GM12801 (cell line): Measurements from ENCODE around the gene CHRNA3.

Experiments used
- TF ChIP-seq, protein P1 (sequence below): IDR thresholded peaks from one replicate; pipeline ENCODE4 v1.5.1; 2011; ENCODE audit warnings: control low read depth; ENCODE audit not compliant: insufficient read length; ENCODE audit errors: extremely low read depth

The CHRNA3 gene

DNA sequence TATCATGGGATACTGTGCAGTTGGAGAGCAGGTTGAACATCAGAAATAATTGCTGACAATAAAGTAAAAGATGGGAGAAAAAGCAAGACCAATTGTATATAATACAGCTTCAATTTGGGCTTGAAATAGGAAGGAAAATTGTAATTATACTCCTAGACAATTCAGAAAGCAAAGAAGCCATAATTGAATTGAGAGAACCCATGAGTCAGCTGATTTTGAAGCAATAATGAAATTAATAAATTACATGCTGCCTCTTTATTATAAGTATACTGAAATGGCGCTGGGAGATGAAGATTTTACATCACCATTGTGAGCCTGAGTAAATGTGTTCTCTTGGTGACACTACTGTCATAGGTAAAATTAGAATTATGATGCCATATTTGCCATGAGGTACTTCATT is 23.2 kb downstream of the CHRNA3 start:
- TF ChIP-seq, protein P1, sequence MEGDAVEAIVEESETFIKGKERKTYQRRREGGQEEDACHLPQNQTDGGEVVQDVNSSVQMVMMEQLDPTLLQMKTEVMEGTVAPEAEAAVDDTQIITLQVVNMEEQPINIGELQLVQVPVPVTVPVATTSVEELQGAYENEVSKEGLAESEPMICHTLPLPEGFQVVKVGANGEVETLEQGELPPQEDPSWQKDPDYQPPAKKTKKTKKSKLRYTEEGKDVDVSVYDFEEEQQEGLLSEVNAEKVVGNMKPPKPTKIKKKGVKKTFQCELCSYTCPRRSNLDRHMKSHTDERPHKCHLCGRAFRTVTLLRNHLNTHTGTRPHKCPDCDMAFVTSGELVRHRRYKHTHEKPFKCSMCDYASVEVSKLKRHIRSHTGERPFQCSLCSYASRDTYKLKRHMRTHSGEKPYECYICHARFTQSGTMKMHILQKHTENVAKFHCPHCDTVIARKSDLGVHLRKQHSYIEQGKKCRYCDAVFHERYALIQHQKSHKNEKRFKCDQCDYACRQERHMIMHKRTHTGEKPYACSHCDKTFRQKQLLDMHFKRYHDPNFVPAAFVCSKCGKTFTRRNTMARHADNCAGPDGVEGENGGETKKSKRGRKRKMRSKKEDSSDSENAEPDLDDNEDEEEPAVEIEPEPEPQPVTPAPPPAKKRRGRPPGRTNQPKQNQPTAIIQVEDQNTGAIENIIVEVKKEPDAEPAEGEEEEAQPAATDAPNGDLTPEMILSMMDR = no peak

DNA sequence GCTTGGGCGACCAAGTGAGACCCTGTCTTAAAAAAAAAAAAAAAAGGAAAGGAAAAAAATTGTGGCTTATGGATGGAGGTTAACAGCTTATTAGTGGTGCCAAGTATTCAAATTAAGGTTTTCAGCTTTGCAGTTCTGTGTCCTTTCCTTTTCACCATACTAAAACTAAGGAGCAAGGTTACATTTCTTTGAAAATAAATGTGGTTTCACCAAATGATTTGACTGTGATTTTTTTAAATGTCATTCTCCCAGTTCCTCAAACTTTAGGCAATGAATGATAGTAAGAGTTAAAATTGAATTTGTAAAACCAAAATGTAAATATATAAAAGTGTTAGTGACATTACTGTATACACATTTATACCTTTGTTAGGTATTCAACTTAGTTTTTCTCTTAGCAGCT is 45.9 kb downstream of the CHRNA3 start:
- TF ChIP-seq, protein P1 = no peak

DNA sequence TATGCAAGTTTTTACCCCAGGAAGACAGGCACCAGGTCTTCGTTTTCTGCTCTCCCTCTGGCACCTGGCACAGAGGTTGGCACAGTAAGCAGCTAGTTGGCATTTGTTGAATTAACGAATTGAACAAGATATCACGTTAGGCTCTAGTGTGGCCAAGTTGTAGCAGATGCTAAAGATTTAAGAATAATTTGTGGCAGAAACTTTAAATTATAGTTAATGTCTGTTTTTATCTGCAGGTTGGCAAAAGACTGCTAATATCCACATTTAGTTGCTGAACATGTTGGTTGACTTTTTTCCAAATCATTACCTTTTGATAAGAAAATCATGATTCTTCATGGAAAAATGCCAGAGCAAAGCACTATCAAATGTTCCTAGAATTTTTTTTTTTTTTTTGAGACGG is 47.4 kb downstream of the CHRNA3 start:
- TF ChIP-seq, protein P1 = no peak

DNA sequence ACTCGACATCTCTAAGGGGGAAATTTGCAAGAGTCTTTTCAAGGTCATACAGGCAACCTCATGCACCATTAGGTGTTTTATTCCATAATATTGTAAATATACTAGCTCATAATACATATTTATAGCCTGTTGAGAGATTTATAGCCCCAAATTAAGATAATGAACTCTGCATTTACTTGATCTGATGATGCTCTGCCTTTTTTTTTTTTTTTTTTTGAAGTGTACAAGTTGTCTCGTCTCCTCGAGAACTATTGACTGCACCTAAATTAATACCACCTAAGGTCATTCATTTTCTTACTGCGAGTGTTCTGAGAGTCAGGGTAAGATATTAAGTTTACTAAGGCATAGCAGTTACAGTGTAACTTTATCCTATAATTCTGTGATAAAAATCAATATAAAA is 49.4 kb downstream of the CHRNA3 start:
- TF ChIP-seq, protein P1 = no peak

DNA sequence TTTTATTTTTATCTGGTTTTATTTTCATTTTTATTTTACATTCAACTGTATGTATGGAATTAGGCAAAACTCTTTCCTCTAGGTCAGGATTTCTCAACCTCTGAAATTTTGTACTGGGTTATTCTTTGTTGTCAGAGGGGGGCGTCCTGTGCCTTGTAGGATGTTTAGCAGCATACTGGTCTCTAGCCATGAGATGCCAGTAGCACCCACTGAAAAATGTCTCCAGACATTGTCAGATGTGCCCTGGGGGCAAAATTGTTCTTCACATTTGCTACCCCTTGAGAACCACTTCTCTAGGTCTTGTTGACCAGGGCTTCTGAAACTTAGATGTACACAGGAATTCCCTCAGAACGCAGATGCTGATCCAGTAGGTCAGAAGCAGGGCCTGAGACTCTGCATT is 50.1 kb downstream of the CHRNA3 start:
- TF ChIP-seq, protein P1 = no peak

DNA sequence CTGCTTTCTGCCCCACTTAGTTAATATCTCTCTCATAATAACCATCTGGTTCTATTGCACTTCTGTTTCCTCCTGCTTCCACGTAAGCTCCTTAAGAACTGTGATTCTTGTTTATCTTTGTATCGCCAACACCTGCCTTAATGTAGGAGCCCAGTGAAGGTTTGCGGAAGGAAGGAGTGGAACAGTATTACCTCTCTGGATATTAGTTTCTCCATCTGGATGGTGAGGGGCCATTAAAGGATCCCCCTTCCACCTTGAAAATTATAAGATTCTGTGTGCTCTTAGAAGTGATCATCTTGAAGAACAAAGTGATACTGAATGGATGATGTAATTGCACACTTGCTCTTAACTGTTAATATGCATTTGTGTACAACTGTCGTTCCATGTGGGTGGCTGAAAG is 53.3 kb downstream of the CHRNA3 start:
- TF ChIP-seq, protein P1 = no peak

DNA sequence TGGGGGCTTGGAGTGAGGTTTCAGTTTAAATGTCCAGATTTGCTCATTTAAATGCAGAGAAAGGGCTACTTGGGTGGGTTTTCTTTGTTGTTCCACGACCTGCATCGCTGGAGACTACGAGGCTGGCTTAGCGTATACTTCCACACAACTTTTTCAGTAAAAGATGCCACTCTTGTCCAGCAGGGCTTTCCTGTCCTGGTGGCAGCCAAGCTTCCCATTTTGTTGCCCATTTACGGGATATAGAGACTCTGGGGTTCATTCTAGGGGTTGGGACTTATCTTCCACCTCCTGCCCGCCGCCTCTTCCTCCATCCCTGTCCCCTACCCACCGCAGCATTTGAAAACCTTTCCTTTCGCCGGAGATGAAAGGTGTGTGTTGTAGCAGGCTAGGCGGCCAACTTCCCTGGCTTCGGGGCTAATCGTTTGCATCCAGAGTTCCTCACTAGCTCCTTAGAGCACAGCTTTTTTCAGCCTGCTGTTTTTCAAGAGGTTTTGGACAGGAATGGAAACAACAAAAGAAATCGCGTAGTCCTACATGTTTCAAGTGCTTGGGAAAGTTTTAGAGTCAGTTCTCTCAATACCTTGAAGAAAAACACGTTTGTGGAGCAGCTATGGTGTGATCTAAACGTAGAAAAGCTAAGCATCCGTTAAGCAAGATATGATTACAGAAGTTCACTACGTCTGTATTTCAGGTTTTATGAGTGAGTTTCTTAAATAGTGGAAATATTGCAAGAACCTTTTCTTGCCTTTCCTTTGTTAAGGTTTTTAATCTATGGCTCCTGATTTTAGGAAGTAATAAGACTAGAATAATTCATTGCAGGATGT is 54.6 kb downstream of the CHRNA3 start:
- TF ChIP-seq, protein P1 = no peak
